AG09319 (cell line): Measurements from ENCODE around the gene PVALB.

Experiments
- DNase-seq: peaks from one replicate; pipeline ENCODE4 v3.0.0-alpha.2; 2010; ENCODE audit warnings: low read depth; ENCODE audit errors: extremely low read depth
- CTCF ChIP-seq: IDR thresholded peaks from 2 replicates; pipeline ENCODE4 v1.5.1; 2011; ENCODE audit warnings: low read depth, mild to moderate bottlenecking, inconsistent platforms, low read length, moderate library complexity

Gene PVALB

GRCh38 chr22:36816636-36817524 is at the start of gene PVALB:
PVALB (minus strand) TSS chr22:36817035; CDS start chr22:36817005, 30 bp downstream.
- TF ChIP-seq CTCF: no peak
- no peak for DNase-seq

DNA sequence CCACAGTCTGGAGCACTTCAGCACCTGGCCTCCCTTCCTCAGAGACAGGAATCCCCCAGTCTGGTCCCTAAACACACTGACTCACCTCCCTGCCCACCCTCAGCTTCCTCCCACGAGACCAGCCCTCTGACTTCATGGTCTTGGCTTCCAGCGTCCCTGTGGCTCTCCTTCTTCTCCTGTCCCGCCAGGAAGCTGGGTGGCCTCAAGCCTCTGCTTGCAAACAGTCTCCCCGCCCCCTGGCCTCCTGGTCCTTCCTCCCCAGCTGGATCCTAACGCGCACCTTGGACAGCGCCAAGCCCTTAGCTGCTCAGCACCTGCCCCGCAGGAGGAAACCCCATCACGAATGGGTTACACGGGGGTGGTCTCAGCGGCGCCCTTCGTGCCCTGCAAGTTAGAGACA is 48.5 kb upstream of the PVALB start:
- TF ChIP-seq CTCF: no peak

DNA sequence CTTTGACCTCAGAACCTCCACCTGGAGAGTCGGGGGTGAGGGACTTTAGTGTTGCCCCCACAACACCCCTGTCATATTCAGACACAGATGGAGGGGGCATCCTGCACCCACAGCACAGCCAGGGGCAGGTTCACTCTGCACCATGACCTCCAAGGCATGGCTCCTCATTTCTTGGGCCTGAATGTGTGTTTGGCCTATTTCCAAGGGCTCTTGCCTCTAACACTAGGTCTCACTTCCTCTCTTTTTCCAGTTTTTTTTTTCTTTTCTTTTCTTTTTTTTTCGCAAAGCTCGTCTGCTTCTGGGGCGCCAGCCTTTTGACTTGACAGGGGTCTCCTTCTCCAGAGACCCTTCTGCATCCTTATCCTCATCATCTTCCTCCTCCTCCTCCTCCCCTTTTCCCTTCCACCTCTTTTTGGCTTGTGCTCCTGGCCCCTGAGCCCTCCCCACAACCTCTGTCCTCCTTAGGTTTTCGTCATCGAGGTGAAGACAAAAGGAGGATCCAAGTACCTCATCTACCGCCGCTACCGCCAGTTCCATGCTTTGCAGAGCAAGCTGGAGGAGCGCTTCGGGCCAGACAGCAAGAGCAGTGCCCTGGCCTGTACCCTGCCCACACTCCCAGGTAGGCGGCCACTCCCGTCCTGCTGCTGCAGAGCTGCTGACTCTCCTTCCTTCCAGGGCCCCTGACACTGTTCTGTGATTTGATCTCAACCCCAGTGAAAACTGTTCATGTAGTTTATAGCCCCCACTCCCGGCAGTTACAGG is 47.8 kb upstream of the PVALB start:
- no peak for DNase-seq
- no peak for TF ChIP-seq CTCF

More for the DNA sequence above, 48.5 kb upstream of the PVALB start:
- no peak for DNase-seq

- DNase-seq: no peak
- TF ChIP-seq CTCF: no peak
Measured at GRCh38 chr22:36863979-36864378, 47.1 kb upstream of the PVALB start.

DNA sequence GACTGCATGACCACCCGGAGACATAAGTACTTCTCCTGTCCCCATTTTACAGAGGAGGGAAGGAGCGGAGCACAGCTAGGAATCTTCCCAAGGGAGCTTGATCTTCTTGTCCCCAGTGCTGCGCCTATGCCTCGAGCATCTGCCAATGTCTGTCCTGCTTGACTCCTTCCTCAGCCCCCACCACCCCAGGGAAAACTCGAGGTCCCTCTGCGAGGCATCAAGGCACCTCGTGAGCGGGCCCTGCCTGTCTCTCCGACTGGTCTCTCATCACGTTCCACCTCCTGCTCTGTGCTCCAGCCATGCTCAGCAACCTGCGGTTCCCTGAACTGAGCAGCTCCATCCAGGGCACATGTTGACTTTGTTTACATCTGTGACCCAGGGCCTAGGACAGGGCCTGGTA is 46.4 kb upstream of the PVALB start:
- TF ChIP-seq CTCF: no peak
- DNase-seq: no peak

DNA sequence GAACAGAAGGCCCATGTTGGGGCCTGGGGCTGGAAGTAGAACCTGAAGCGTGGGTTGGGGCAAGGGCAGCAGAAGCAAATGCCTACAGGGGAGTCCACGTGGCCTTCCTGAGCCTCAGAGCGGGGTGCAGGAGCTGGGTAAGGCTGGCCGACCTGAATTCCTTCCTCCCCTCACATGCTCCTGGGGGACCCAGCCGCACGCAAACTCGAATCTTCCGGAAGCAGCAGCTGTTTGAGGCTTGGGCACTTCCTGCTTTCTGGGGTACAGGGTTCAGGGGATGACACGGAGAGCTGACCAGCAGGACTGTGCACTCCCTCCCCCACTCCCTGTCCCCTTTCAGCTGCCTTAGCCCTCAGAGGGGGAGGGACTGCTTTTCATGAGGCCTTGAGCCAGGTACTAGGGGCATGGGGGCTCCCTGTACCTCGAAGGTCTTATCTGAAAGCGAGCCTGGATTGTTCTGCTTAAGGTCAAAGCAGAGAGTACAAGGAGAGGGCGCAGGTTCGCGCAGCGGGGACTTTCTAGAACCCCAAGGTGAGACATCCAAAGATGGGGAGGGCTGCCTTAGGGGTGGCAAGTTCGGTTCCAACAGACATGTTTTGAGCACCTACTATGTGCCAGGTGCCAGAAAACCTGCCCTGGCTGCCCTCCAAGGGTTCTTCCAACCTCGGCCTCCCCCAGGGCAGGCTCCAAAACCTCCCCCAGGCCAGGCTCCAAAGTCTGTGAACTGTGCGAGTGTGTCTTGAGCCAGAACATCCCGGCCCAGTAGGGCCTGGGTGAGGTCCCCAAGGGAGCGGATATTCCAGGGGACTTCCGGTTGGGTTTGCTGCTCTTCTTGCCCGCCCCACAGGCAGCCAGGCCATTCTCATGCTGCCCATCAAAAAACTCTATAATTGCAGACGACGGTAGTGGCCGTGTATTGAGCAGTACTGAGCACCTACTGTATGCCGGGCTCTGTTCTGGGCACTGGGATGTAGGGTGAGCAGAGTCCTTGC is 45.7 kb upstream of the PVALB start:
- no peak for DNase-seq
- no peak for TF ChIP-seq CTCF
